Epithelial cell of prostate (primary cell): ENCODE results near the gene PBX4.

Source experiments
- DNase-seq: peaks from one replicate; pipeline ENCODE4 v3.0.0-alpha.2; 2011; ENCODE audit warnings: low read depth, low spot score
- H3K27ac ChIP-seq: fragments of 450-650 bp; 2 replicates; pipeline ENCODE4 v1.5.1; 2017; ENCODE audit warnings: mild to moderate bottlenecking

The PBX4 gene

DNA sequence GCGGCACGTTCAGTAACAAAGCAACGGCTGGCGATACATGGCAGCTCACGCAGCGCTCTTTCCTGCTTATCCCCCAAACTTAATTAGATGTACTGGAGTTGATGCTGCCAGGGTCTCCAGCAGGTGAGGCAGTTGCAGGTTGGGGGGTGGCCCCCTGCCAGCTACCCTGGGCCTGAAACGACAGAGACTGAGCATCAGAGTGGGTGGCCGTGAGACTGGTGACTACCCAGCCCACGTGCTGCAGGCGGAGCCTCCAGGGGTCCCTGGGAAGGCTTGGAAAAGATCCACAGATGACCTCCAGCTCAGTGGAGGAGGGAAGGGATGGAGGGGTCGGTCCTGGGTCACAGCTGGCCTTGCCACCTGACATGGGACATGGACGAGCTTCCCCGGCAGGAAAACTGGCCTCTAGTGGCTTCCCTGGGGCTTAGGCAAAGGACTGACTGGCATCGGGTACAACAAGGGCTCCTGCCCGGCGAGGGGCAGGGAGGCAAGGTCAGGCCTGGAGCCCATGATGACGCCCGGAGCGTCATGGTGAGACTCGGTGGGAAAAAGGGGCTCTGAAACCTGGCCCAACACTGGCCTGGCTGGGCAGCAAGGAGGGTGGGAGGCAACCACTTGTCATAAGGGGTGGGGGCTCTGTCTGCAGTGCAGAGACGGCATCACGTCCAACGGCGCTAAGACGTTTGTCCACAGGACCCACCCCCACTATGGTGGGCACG, 56.4 kb downstream of the PBX4 start:
- no peak overlapping the region for H3K27ac ChIP-seq
- DNase-seq, result no peak

DNA sequence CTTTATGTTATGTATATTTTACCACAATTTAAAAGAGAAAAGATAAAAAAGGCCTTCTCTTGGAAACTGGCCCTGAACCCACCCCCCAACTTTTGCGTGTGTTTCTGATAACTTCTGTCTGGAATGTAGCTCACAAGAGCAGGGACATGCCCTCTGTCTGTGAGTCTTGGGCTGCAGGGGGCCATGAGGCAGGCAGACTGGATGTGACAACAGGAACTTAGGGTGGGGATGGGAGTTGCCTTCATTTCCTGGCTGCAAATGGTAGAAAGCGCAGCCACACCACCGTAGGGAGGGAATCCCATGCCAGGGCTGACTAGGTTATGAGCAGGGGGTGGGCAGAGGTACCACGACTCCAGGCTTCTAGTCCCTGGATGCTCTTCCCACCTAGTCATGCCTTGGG, 58.6 kb downstream of the PBX4 start:
- no peak overlapping the region for H3K27ac ChIP-seq
- no peak for DNase-seq

DNA sequence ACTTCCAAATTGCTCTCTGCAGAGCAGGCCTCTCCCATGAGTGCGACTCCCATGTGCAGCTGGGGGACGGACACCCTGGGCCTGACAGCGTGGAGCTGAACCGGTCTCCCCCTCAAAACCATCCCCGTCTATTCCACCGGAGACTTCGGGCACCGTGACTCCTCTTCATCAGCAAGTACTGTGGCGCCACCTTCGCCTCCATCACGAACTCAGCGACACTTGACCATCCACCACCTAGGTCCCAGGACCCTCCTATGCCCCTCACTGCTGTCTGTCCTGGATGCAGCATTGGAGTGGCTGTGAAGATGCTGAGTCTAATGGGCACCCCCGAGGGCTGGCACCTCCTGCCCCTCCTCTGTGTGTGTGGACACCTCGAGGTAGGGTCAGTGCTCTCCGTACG, 59.9 kb downstream of the PBX4 start:
- DNase-seq, result no peak
- no peak overlapping the region for H3K27ac ChIP-seq

DNA sequence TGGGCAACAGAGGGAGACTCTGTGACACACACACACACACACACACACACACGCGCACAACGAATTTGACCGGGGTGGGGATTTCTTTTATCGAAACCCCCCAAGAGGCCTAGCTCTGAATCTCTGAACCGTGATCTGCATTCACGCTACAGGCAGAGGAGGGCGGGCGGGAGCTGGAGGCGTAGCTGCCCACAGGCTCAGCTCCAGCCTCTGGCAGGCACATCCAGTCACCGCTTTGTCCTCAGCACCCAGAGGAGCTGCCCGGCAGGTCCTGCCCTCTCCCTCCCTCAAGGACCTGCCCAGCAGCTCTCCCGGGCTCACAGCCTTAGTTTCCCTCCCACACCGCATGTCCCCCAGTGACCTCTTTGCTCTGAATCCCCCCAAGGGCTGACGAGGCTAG, 60.4 kb downstream of the PBX4 start:
- DNase-seq, result no peak
- H3K27ac ChIP-seq, result no peak overlapping the region

DNA sequence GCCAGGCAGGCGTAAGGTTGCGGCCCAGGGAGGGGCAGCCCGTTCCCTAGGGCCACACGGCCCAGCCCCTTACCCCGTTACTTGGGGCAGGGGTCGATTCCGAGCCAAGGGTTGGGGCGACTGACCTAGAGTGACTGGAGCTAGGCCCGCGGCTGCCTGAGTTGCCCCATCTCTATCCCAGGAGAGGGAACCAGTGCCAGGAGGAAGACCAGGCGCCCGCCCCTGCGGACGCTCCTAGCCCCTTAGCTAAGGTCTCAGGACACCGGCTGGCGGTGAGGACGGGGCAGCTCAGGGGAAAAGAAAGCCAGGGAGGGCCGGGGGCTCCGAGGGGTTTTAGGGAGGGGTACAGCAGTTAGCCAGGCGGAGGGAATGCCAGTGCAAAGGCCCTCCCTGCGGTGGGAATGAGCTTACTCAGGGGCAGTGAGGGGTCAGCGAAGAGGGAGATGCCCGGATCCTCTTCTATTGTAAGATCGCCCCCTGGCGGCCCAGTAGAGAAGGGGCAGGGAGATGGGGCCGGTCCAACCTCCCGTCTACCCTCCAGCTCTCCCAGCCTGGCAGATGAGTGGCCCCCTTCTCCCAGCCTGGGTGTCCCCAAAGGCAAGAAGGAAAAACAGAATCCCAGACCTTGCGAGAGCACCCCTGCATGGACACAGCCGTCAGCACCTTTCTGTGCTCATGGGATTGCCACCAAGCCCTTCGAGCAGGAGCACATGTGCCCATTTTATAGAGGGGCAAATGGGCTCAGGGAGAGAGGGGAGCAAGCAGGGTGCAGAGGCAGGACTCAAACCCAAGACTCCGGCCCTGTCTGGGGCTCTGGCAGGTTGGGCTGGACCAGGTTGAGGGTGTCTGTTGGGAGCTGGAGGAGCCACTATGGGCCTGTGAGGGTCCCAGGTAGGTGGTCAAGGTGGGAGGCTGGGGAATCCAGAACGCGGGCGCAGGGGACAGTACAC, 64.1 kb downstream of the PBX4 start:
- no peak overlapping the region for H3K27ac ChIP-seq
- no peak for DNase-seq

DNA sequence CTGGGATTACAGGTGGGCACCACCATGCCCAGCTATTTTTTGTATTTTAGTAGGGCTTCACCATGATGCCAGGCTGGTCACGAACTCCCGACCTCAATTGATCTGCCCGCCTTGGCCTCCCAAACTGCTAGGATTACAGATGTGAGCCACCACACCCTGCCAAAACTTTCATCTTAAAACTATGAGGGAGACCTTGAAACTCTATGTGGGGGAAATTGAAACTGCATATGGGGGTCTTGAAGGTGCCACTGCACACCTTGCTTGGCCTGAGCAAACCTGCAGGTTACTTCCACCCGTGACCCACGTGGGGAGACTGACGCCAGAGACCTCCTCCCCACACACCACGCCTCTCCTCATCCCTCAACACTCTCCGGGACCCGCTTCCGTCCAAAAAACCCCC, 64.8 kb downstream of the PBX4 start:
- H3K27ac ChIP-seq, result no peak overlapping the region
- DNase-seq, result no peak

DNA sequence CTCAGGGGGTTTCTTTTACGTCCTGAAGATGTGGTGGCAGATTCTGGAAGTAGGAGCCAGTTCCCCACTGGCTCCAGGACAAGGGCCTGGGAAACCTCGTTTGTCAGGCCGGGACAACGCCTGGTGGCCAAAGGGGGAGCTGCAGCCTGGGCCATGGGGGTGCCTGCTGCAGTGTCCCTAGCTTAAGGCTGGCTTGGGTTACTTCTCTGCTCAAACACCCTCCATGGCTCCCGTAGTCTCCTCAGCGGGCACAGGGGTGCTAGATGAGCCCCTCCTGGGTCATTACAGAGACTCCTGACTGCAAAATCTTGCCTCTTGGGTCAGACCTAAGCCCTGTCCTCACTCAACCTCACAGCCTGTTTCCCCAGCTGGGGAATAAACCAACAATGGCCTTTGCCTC, 65.7 kb downstream of the PBX4 start:
- no peak for DNase-seq

DNA sequence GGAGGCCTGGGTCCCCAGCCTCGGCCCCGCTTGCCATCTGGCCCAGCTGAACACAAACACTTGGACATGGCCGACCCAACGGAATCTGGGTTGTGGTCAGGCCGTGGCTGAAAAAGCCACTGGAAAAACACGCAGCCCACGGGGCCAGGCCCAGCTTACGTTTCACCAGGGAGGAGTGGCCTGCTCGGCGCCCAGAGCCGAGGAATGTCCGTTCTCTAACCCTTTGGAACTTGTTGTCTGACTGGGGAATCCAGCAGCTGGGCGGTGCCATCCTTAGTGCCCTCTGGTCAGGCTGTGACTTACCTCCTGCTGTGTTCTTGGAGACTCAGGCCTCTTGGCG, 66.7 kb downstream of the PBX4 start:
- H3K27ac ChIP-seq, result no peak overlapping the region
- no peak for DNase-seq

More for the DNA sequence above, 65.7 kb downstream of the PBX4 start:
- no peak overlapping the region for H3K27ac ChIP-seq

DNA sequence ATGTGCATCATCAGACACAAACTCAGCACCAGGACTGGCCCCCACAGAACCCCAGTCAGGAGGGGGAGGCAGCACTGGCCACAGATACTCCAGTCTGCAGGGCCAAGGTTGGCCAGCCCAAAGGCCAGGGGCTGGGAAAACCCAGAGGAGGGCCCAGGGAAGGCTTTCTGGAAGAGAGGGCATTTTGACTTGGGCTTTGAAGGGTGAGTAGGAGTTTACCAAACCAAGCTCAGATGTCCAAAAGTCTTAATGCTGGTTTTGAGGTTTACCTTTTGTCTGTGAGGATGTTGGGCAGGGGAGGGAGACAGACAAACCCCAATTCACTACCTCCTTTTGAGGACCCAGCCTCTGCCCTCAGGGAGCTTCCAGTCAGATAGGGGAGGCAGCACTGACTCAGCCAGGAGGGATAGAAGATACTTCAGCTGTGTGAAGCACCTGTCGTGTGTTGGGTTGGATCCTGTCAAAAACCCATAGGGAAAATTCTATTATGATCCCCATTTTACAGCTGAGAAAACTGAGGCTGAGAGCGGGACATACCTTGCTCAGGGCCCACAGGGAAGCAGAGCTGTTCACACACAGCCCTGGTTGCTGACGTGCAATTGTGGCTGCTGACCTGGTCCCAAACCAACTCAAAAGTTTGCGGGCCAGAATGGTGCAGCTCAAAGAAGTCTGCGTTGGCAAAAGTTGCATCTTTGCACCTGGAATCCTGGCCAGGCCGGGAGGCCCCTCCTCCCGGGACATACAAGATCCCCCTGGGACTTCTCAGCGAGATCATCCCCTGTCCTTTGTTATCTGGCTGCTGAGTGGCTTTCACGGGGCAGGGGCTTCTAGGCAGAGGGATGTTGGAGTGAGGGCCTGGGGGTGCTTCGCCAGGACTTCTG, 67.3 kb downstream of the PBX4 start:
- no peak overlapping the region for H3K27ac ChIP-seq
- no peak for DNase-seq

DNA sequence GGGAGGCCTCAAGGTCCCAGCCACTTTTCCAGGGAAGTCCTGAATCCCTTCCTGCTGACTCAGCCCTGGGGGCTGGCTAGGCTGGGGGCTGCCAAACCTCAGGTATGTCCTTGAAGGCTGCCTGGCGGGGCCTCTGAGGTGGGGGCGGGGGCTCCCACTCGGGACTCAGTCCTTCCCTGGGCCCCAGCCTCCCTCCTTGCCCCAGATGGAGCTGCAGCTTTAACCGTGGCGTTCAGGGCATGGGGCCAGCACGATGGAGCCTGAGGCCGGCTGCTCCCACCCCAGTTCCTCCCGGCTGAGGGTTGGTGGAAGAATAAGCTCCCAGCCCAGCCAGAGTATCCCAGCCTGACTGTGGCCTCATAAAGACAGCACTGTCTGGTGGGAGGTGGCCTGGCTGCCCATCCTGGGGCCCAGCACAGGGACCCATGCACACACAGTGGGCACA, 68.0 kb downstream of the PBX4 start:
- DNase-seq, result no peak

DNA sequence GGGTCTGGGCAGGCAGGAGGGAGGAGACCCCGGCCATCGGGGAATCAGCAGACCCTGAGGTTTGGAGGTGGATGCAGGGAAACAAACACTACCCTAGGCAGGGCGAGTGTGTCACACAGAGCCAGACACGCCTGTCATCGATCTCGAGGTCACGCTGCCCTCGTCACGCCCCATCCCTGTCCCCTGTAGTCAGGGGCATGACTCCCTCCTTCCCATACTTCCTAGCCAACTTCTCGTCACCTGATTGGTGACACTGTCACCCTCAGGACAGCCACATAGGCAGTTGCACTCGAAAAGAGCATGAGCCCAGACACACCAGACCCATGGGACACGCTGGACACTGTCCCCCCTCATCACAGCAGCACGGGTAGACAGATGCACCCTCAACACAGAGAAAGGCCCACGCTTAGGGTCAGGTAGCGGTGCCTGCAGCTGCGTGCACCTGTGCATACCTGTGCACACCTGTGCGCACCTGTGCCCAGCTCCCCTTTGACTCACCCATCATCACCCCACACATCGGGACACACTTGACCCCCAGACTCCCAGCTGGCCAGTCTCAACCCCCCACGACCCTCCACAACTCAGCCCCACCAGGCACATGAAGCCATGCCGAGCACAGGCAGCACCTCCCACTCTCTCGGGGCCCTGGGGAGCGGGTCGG, 68.6 kb downstream of the PBX4 start:
- H3K27ac ChIP-seq, result no peak overlapping the region
- no peak for DNase-seq

More for the DNA sequence above, 68.0 kb downstream of the PBX4 start:
- no peak overlapping the region for H3K27ac ChIP-seq

DNA sequence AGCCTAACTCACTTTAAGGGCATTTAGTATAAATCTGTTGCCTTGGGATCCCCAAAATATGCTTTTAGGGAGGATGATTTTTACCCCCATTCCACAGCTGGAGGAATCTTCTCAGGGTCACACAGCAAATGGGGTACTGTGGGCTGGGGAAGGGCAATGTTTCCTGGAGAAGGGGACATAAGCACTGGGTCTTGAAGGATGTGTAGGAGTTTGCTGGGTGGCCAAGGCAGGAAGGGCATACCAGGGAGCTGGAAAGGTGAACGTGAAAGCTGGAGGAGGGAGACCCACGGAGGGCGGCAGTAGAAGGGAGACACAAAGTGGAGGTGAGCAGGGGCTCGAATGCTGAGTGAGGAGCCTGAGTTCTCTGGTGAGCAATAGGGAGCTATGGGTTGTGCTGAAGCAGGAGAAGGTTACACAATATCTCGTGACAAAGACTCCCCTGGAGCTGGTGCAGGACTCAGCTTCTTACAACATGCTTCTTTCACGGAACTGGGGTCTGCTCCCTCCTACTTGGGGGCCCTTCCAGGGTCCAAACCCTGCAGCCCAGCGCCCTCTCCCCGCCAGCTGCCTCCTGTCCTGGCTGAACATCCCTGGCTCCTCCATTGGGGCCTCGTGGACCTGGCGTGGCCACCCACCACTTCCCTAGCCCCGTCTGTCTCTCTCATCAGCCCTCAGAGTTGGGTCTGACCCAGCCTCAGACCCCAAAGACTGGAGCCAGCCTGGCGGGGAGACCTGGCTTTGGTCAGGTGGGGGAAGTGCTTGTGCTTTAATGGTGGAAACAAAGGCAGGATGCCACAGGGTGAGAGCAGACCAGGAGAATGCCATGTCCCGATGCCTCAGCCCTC, 69.3 kb downstream of the PBX4 start:
- no peak overlapping the region for H3K27ac ChIP-seq
- no peak for DNase-seq

DNA sequence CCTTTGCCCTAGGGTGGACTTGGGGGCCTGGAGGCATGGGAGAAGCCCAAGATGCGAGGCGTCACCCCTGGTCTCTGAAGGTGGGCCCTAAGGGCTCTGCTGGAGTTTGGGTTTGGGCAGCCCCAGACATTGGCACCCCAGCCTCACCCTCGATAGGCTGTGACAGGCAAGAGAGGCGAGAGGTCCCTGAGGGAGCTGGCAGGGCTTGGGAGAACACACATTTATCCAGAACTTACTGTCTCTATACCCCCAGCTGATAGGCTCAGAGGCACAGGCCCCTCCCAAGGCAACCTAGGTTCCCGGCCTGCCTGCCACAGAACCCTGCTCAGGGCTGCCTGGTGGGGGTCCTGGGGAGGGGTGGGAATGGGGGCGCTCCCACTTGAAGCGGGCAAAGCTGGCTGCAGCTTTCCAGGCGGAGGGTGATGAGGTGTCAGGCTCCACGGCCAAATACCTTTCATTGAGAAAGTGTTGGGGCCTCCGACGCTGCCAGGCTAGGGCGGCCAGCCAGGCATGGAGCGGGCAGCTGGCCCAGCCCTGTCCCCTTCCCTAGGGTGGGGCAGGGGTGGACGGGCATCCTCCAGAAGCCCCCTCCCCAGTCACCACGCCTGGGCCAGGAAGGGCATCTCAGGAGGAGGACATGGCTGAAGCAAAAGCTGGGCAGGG, 70.7 kb downstream of the PBX4 start:
- no peak for DNase-seq

DNA sequence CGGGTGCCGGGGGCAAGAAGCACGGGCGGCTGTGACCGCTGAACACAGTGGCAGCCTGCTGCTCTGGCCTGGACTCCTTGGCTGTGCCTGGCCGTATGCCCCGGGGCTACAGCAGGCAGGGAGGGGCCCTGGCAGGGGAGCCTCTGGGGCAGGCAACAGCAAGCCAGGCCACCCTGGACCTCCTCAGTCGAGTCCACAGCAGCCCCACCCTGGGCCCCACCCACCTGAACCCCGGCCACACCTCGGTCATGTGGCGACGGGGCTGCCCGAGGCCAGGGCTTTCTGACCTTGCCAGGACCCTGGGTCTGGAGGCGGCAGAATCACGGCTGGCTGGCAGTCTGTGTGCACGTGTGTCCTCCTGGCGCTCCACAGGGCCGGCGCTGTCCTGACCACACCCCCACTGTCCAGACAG, 71.7 kb downstream of the PBX4 start:
- H3K27ac ChIP-seq, result no peak overlapping the region
- no peak for DNase-seq

More for the DNA sequence above, 70.7 kb downstream of the PBX4 start:
- no peak overlapping the region for H3K27ac ChIP-seq

DNA sequence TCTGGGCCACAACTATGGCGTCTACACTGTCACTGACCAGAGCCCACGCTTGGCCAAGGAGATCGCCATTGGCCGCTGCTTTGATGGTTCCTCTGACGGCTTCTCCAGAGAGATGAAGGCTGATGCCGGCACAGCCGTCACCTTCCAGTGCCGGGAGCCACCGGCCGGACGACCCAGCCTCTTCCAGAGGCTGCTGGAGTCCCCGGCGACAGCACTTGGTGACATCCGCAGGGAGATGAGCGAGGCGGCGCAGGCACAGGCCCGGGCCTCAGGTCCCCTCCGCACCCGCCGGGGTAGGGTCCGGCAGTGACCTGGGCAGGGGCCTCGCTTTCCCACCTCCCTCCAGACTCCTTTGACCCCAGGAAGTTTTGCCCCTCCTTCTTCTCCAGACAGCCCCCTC, 72.8 kb downstream of the PBX4 start:
- H3K27ac ChIP-seq, result no peak overlapping the region
- no peak for DNase-seq

DNA sequence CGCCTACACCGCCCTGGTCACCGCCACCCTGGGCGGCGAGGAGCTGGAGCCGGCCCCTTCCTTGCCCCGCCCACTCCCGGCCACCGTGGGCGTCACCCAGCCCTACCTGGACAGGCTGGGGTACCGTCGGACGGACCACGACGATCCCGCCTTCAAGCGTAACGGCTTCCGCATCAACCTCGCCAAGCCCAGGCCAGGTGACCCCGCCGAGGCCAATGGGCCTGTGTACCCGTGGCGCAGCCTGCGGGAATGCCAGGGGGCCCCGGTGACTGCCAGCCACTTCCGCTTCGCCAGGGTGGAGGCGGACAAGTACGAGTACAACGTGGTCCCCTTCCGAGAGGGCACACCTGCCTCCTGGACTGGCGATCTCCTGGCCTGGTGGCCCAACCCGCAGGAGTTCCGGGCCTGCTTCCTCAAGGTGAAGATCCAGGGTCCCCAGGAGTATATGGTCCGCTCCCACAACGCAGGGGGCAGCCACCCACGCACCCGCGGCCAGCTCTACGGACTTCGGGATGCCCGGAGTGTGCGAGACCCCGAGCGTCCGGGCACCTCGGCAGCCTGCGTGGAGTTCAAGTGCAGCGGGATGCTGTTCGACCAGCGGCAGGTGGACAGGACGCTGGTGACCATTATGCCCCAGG, 73.4 kb downstream of the PBX4 start:
- no peak for DNase-seq

DNA sequence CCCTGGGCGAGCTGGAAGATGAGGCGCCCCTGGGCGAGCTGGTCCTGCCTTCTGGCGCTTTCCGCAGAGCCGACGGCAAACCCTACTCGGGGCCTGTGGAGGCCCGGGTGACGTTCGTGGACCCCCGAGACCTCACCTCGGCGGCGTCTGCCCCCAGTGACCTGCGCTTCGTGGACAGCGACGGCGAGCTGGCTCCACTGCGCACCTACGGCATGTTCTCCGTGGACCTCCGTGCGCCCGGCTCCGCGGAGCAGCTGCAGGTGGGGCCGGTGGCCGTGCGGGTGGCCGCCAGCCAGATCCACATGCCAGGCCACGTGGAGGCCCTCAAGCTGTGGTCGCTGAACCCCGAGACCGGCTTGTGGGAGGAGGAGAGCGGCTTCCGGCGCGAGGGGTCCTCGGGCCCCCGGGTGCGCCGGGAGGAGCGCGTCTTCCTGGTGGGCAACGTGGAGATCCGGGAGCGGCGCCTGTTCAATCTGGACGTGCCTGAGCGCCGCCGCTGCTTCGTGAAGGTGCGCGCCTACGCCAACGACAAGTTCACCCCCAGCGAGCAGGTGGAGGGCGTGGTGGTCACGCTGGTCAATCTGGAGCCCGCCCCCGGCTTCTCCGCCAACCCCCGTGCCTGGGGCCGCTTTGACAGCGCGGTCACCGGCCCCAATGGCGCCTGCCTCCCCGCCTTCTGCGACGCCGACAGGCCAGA, 74.1 kb downstream of the PBX4 start:
- H3K27ac ChIP-seq, result no peak overlapping the region
- DNase-seq, result no peak

More for the DNA sequence above, 73.4 kb downstream of the PBX4 start:
- H3K27ac ChIP-seq, result no peak overlapping the region

DNA sequence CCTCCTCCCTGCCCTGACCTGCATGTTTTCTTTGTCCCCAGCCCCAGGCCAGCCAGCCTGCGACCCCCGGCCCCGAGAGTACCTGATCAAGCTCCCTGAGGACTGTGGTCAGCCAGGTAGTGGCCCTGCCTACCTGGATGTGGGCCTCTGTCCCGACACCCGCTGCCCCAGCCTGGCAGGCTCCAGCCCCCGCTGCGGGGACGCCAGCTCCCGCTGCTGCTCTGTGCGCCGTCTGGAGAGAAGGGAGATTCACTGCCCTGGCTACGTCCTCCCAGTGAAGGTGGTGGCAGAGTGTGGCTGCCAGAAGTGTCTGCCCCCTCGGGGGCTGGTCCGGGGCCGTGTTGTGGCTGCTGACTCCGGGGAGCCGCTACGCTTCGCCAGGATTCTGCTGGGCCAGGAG, 74.8 kb downstream of the PBX4 start:
- no peak overlapping the region for H3K27ac ChIP-seq

More for the DNA sequence above, 74.8 kb downstream of the PBX4 start:
- DNase-seq, result no peak
